ENCODE measurements around the gene EEPD1.
A peak's percentile ranks its signal among the peaks of the same experiment; 100 is the strongest.

The EEPD1 gene

DNA sequence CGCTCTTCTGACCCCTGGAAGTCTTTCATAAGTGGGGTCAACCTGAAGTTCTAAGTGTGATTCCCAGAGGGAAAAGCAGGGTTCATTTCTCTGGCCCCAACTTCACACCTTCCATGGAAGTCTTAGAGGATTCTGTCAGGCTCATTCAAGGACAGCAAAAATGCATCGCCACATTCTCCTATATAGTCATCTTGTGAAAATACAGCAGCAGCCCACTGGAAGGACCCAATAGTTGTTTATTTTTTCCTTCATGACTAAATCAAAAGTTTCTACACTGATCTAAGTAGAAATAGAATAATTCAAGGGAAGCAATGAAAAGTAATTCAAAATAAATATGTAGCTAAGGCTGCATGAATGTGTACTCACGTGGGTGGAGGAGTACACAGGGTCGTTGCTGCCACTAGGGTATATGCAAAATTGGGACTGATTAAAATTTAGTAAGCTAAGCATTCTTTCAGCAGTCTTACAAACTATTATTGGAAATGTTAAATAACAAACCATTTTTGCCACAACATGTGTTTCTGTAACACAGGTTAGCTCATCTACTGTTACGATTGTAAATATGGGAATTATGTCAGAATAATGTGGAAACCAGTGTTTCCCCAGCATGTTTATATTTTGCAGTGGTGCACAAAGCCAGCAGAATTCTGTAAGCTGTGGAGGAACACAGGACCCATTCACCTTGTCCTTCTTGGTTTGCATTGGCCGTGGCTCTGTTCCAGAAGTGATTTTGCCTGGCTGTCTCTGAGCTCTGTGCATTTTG, 33.5 kb downstream of the EEPD1 start:
- Histone ChIP-seq H3K27me3 (no peaks in the 10 kb centered on the region), H3K27ac (peak overlapping the region in 5 of 11 experiments; percentile 3 to 100 (median 30); a peak in 5 of 22 replicates), H3K9ac (no peak overlapping the region; a peak in 1 of 22 replicates), H3K9me3 (replicated peaks in 1 of 11) (peaks cover 0 to 8% (median 0%) of the 10 kb centered on the region in 11 experiments; a peak in 1 of 22 replicates), H3K36me3 (peaks cover 0 to 34% (median 0%) of the 10 kb centered on the region in 11 experiments; a peak in 5 of 22 replicates), H3K4me3 (no peak overlapping the region), H3K4me2 (peak overlapping the region in 6 of 11 experiments; percentile 29 to 95 (median 69); a peak in 11 of 22 replicates), H4K20me1 (peaks cover 0 to 29% (median 0%) of the 10 kb centered on the region in 11 experiments; a peak in 3 of 22 replicates), H3K4me1 (peaks cover 43 to 100% (median 71%) of the 10 kb centered on the region in 10 experiments)
- TF ChIP-seq Cebpa-rat (IDR thresholded peaks at IDR 0.05): no peak

DNA sequence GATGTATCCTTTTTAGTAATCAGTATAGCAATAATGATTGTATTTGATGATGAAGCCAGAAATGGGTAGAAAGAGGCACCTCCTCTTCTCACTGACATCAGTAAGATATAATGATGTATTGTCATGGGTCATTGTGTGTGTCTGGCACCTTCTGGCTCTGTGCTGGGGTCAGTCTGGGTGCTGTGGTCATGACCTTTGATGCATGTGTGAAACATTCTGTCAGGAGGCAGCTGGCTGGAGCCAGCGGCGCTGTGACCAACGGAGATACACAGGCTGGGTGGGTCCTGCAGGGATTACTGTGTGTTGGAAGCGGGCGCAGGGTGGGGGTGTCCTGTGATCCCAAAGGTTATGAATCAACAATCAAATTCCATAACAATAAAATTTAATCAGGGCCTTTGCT, 35.2 kb downstream of the EEPD1 start:
- peaks cover 0 to 8% (median 0%) of the 10 kb centered on the region in 11 experiments; a peak in 1 of 22 replicates for H3K9me3 ChIP-seq (replicated peaks in 1 of 11)
- no peak overlapping the region for H3K4me3 ChIP-seq
- TF ChIP-seq Cebpa-rat (IDR thresholded peaks at IDR 0.05): no peak
- H3K9ac ChIP-seq: no peak overlapping the region; a peak in 1 of 22 replicates
- H3K36me3 ChIP-seq: peaks cover 0 to 28% (median 0%) of the 10 kb centered on the region in 11 experiments; a peak in 3 of 22 replicates
- peaks cover 0 to 15% (median 0%) of the 10 kb centered on the region in 11 experiments; a peak in 3 of 22 replicates for H4K20me1 ChIP-seq
- peak overlapping the region in 6 of 11 experiments; percentile 7 to 100 (median 33); a peak in 8 of 22 replicates for H3K27ac ChIP-seq
- no peaks in the 10 kb centered on the region for H3K27me3 ChIP-seq
- peaks cover 49 to 97% (median 75%) of the 10 kb centered on the region in 10 experiments for H3K4me1 ChIP-seq
- H3K4me2 ChIP-seq: peak overlapping the region in 6 of 11 experiments; percentile 29 to 95 (median 69); a peak in 8 of 22 replicates

- Histone ChIP-seq H3K4me3 (no peak overlapping the region), H4K20me1 (peaks cover 0 to 15% (median 0%) of the 10 kb centered on the region in 11 experiments; a peak in 3 of 22 replicates), H3K4me1 (peaks cover 53 to 97% (median 78%) of the 10 kb centered on the region in 10 experiments), H3K27ac (peak overlapping the region in 10 of 11 experiments; percentile 35 to 100 (median 96); a peak in 14 of 22 replicates), H3K4me2 (peak overlapping the region in 6 of 11 experiments; percentile 3 to 97 (median 90); a peak in 11 of 22 replicates), H3K36me3 (peaks cover 0 to 32% (median 0%) of the 10 kb centered on the region in 11 experiments; a peak in 5 of 22 replicates), H3K9me3 (replicated peaks in 1 of 11) (peaks cover 0 to 8% (median 0%) of the 10 kb centered on the region in 11 experiments; a peak in 1 of 22 replicates), H3K9ac (0 out of 22 replicates have a peak overlapping the region, but pooled peaks of 1 of the 11 experiments have one; percentile 36), H3K27me3 (no peaks in the 10 kb centered on the region)
- no peak for TF ChIP-seq Cebpa-rat (IDR thresholded peaks at IDR 0.05)
Observed at GRCh38 chr7:36188906-36189305, 35.9 kb downstream of the EEPD1 start.

GRCh38 chr7:36190447-36191291, 37.6 kb downstream of the EEPD1 start:
- Histone ChIP-seq H3K9me3 (replicated peaks in 1 of 11) (peaks cover 0 to 22% (median 7%) of the 10 kb centered on the region in 11 experiments; a peak in 14 of 22 replicates), H3K4me2 (peak overlapping the region; percentile 86 to 97 (median 90)), H3K27me3 (no peaks in the 10 kb centered on the region), H3K4me3 (peak overlapping the region in 1 of 10 experiments; percentile 7; a peak in 2 of 20 replicates), H3K9ac (peak overlapping the region; percentile 77 to 97 (median 84)), H3K4me1 (peaks cover 57 to 96% (median 83%) of the 10 kb centered on the region in 10 experiments), H3K36me3 (peaks cover 0 to 35% (median 0%) of the 10 kb centered on the region in 11 experiments; a peak in 9 of 22 replicates), H4K20me1 (no peaks in the 10 kb centered on the region; a peak in 1 of 22 replicates), H3K27ac (peak overlapping the region; percentile 93 to 100 (median 96))
- TF ChIP-seq Cebpa-rat (IDR thresholded peaks at IDR 0.05): no peak

GRCh38 chr7:36191292-36191920, 38.4 kb downstream of the EEPD1 start:
- H3K27me3 ChIP-seq: no peaks in the 10 kb centered on the region
- TF ChIP-seq Cebpa-rat (IDR thresholded peaks at IDR 0.05): no peak
- H3K4me2 ChIP-seq: peak overlapping the region; percentile 86 to 97 (median 90)

GRCh38 chr7:36192053-36192824, 39.2 kb downstream of the EEPD1 start:
- Histone ChIP-seq H3K4me3 (peak overlapping the region in 4 of 10 experiments; percentile 11 to 36 (median 22); a peak in 5 of 20 replicates), H3K4me1 (peaks cover 57 to 80% (median 72%) of the 10 kb centered on the region in 10 experiments), H3K27me3 (no peaks in the 10 kb centered on the region), H3K36me3 (peaks cover 0 to 31% (median 0%) of the 10 kb centered on the region in 11 experiments; a peak in 10 of 22 replicates), H4K20me1 (no peaks in the 10 kb centered on the region), H3K9ac (peak overlapping the region; percentile 77 to 97 (median 84)), H3K9me3 (replicated peaks in 1 of 11) (peaks cover 0 to 23% (median 14%) of the 10 kb centered on the region in 11 experiments; a peak in 18 of 22 replicates), H3K27ac (peak overlapping the region; percentile 93 to 100 (median 96)), H3K4me2 (peak overlapping the region; percentile 86 to 97 (median 90))
- peak in 10 of 11 experiments; percentile 21 to 78 (median 58); a peak in 13 of 22 replicates for TF ChIP-seq Cebpa-rat (IDR thresholded peaks at IDR 0.05)

More at GRCh38 chr7:36191292-36191920, 38.4 kb downstream of the EEPD1 start:
- H3K9ac ChIP-seq: peak overlapping the region; percentile 77 to 97 (median 84)
- peaks cover 0 to 22% (median 13%) of the 10 kb centered on the region in 11 experiments; a peak in 18 of 22 replicates for H3K9me3 ChIP-seq (replicated peaks in 1 of 11)
- H3K4me3 ChIP-seq: peak overlapping the region in 4 of 10 experiments; percentile 7 to 36 (median 22); a peak in 4 of 20 replicates
- no peaks in the 10 kb centered on the region for H4K20me1 ChIP-seq
- peak overlapping the region; percentile 93 to 100 (median 96) for H3K27ac ChIP-seq
- H3K4me1 ChIP-seq: peaks cover 57 to 88% (median 79%) of the 10 kb centered on the region in 10 experiments
- H3K36me3 ChIP-seq: peaks cover 0 to 36% (median 0%) of the 10 kb centered on the region in 11 experiments; a peak in 10 of 22 replicates

GRCh38 chr7:36192877-36193276, 39.8 kb downstream of the EEPD1 start:
- Histone ChIP-seq H3K27me3 (no peaks in the 10 kb centered on the region), H3K36me3 (peaks cover 0 to 31% (median 0%) of the 10 kb centered on the region in 11 experiments; a peak in 10 of 22 replicates), H3K27ac (peak overlapping the region; percentile 93 to 100 (median 96)), H3K9me3 (replicated peaks in 1 of 11) (peaks cover 0 to 23% (median 14%) of the 10 kb centered on the region in 11 experiments; a peak in 18 of 22 replicates), H3K4me3 (peak overlapping the region in 3 of 10 experiments; percentile 11 to 25 (median 22); a peak in 4 of 20 replicates), H4K20me1 (no peaks in the 10 kb centered on the region), H3K9ac (peak overlapping the region; percentile 77 to 97 (median 84)), H3K4me2 (peak overlapping the region; percentile 86 to 97 (median 90)), H3K4me1 (peaks cover 52 to 76% (median 65%) of the 10 kb centered on the region in 10 experiments)
- TF ChIP-seq Cebpa-rat (IDR thresholded peaks at IDR 0.05): no peak
